ENCODE results near the gene GGN.
"Not testable (repeated sequence)": the region's sequence is repeated elsewhere in the genome, so short reads cannot be mapped to it uniquely, and the experiment has no call there.

Gene GGN

DNA sequence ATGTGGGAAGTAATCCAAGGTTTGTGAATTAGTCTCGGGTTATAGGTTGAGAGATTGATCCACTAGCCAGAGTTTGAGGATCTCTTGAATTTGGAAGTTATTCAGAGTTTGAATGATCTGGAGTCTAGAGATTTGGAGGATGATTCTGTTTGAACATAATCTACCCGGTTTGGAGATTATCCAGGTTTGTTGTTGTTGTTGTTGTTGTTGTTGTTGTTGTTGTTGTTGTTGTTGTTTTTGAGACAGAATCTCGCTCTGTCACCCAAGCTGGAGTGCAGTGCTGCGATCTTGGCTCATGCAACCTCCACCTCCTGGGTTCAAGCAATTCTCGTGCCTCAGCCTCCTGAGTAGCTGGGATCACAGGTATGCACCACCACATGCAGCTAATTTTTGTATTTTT, 24.1 kb upstream of the GGN start:
- in situ Hi-C loops (cut with MboI; ENCODE audit: low sequenced_read_pairs): not testable (repeated sequence)

GRCh38 chr19:38411041-38411712, 23.3 kb upstream of the GGN start:
- in situ Hi-C loops (cut with MboI; ENCODE audit: low sequenced_read_pairs): no loop called here

DNA sequence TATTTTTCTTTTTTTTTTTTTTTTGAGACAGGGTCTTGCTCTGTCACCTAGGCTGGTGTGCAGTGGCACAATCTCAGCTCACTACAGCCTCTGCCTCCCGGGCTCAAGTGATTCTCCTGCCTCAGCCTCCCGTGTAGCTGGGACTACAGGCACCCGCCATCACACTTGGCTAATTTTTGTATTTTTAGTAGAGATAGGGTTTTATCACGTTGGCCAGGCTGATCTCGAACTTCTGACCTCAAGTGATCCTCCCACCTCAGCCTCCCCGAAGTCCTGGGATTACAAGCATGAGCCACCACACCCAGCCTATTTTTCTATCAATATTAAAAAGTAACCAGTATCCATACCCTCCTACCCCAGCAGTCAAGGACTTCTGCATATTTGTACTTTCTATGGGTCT, 22.6 kb upstream of the GGN start:
- in situ Hi-C loops (cut with MboI; ENCODE audit: low sequenced_read_pairs): not testable (repeated sequence)

GRCh38 chr19:38409631-38410133, 21.8 kb upstream of the GGN start:
- in situ Hi-C loops (cut with MboI; ENCODE audit: low sequenced_read_pairs): no loop called here

GRCh38 chr19:38405276-38405675, 17.4 kb upstream of the GGN start:
- in situ Hi-C loops (cut with MboI; ENCODE audit: low sequenced_read_pairs): no loop called here

- in situ Hi-C loops (cut with MboI; ENCODE audit: low sequenced_read_pairs): no loop called here
These were observed 17.0 kb upstream of the GGN start for GRCh38 chr19:38404858-38405257.

GRCh38 chr19:38402967-38403674, 15.3 kb upstream of the GGN start, which contains the start of gene FAM98C:
FAM98C (plus strand) TSS chr19:38403093; CDS start chr19:38403154, 61 bp downstream.
- in situ Hi-C loops (cut with MboI; ENCODE audit: low sequenced_read_pairs): no loop called here

DNA sequence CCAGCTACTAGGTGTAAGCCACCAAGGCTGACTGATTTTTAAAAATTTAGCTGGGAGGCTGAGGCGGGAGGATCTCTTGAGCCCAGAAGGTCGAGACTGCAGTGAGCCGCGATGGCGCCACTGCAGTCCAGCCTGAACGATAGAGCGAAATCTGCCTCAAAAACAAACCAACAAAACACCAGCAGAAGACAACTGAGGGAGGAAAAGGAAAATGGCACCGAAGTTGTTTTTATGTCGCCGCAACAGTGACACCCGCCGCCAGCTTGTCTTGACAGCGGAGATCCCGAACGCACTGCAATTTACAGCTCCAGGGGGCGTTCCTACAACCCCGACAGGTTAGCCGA, 14.8 kb upstream of the GGN start:
- in situ Hi-C loops (cut with MboI; ENCODE audit: low sequenced_read_pairs): no loop called here

DNA sequence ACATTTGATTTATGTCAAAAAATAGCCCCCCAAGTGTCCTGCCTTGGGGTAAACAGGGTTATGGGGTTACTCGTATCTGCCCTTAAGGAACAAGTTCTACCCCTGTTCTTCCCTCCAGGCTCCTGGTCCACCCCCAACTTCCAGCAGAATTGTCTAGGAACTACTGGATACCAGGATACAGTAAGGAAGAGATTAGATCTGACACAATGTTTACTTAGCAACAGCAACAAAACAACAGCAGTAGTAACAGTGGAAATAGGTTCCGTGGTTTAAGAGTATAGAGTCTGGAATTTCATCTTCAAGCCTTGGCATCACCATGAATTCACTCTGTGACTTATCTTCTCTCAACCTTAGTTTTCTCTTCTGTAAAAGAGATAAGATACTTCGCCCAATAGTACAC, 13.3 kb upstream of the GGN start:
- in situ Hi-C loops (cut with MboI; ENCODE audit: low sequenced_read_pairs): no loop called here

- in situ Hi-C loops (cut with MboI; ENCODE audit: low sequenced_read_pairs): no loop called here
These were observed 12.5 kb upstream of the GGN start for GRCh38 chr19:38400361-38400760.

DNA sequence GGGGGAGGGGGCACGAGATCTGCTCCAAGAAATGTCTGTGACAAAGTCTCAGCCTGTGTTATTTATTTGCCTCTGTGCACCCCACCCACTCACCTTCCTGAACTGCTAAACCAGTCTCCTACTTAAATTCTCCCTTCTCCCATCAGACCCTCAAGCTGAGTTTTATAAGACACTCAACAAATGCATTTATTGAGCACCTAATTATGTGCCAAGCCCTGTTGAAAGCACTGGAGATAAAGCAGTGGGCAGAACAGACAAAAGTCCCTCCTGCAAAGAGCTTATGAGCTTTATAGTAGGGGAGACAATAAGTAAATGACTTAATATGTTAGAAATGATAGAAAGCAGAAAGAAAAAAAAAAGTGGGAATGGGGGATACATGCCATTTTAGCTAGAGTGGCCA, 11.7 kb upstream of the GGN start:
- in situ Hi-C loops (cut with MboI; ENCODE audit: low sequenced_read_pairs): no loop called here

DNA sequence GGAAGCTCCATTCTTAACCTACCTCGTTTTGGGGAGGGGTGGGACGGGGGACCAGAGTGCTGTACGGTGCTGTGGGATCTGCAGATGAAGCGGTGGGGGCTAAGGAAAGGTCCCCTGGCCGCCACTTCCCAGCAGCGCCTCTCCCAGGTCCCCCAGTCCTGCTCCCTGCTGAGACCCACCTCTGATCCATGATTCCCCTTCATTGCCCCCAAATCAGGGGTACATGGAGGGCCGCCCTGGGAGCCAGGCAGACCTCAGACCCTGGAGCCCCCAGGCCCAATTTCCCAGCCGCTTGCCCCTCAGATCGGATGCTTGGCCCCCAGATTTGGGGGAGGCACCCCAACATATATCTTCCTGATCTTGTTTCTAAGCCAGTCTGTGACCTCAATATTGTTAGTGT, 11.2 kb upstream of the GGN start:
- in situ Hi-C loops (cut with MboI; ENCODE audit: low sequenced_read_pairs): no loop called here

DNA sequence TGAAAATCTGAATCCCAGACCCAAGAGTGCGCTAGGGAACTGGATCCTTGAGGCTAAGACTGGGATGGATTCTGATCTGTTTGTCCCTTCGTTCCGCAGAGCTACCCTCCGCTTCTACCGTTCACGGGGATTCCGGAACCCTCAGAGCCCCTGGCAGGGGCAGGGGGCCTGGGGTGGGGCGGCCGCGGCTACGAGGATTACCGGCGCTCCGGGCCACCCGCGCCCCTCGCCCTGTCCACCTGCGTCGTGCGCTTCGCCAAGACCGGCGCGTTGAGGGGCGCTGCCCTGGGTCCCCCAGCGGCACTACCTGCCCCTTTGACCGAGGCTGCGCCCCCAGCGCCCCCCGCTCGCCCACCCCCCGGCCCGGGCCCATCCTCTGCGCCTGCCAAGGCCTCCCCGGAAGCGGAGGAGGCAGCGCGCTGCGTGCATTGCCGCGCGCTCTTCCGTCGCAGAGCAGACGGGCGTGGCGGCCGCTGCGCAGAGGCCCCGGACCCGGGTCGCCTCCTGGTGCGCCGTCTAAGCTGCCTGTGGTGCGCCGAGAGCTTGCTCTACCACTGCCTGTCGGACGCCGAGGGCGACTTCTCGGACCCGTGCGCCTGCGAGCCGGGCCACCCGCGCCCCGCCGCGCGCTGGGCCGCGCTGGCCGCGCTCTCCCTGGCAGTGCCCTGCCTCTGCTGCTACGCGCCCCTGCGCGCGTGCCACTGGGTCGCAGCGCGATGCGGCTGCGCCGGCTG, 7.7 kb upstream of the GGN start:
- in situ Hi-C loops (cut with MboI; ENCODE audit: low sequenced_read_pairs): no loop called here

DNA sequence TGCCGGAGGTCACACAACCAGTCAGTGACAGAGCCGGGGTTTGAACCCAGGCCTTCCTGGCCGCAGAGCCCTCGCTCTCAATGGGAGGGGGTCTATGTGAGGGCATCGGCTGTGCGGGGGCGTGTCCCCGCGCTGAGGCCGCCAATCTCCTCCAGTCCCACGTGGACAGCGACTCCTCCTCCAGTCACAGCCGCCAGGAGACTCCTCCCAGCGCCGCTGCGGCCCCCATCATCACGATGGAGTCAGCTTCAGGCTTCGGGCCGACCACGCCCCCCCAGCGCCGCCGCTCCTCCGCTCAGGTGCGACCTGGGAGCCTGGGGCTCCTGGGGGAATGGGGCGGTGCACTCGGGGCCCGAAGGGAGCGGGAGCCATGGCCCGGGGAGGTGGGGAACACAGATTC, 6.7 kb upstream of the GGN start:
- in situ Hi-C loops (cut with MboI; ENCODE audit: low sequenced_read_pairs): no loop called here

- in situ Hi-C loops (cut with MboI; ENCODE audit: low sequenced_read_pairs): no loop called here
These were observed 5.0 kb upstream of the GGN start for GRCh38 chr19:38392707-38393308.

GRCh38 chr19:38391911-38392464, 4.2 kb upstream of the GGN start:
- in situ Hi-C loops (cut with MboI; ENCODE audit: low sequenced_read_pairs): no loop called here

- in situ Hi-C loops (cut with MboI; ENCODE audit: low sequenced_read_pairs): no loop called here
These were observed 2.4 kb upstream of the GGN start for GRCh38 chr19:38389957-38390924.

GRCh38 chr19:38389101-38389925, 1.5 kb upstream of the GGN start:
- in situ Hi-C loops (cut with MboI; ENCODE audit: low sequenced_read_pairs): no loop called here

All from hTERT RPE-1 (cell line).